ENCODE data around the gene PFDN6. TPM values are rescaled to one million over a fixed set of nuclear protein-coding genes. Genes with fewer than 3 reads are reported as not detected.

The PFDN6 gene
- total RNA-seq, 1 experiment from 2014 or later, result 85.8 TPM

DNA sequence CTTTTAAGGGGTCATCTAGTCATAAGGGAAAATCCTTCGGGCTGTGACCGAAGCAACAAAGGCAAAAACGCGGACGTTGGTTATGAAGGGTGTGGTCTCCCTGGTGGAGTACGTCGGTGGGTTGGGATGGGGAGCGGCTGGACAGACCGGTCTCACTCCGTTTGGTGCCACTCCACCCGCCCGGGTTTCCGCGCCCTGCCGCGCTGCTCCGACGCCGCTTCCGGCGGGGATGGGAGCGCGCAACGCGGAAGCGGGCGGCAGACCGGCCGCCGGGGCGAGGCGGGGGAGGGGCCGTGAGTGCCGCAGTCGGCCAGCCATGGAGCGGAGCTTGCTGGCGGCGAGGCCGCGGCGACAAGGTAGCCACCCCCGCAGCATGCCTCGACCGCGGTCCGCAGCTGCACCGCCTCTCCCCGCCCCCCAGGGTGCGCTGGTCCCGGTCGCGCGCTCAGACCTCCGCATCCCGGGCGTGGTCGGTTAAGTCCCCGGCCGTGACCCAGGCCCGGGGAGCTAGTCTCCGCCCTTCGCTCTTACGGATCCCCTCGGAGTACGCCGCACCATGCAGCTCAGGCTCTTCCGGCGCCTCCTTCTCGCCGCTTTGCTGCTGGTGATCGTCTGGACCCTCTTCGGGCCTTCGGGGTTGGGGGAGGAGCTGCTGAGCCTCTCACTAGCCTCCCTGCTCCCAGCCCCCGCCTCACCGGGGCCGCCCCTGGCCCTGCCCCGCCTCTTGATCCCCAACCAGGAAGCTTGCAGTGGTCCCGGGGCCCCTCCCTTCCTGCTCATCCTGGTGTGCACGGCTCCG is 12.3 kb upstream of the PFDN6 start, which contains the start of gene B3GALT4:
TSS of gene B3GALT4 (plus strand) at position 260 of the 799 bp plus-strand sequence. CDS start at position 557, 297 bp downstream.
- Histone ChIP-seq H3T11ph (ENCODE audit: low read length) (no peak within 1 kb of the TSS), H3K4me2 (ENCODE audit: insufficient read depth, insufficient read length, low read length) (peak within 1 kb of the TSS; percentile 85), H3K9ac (ENCODE audit: extremely low read depth, insufficient read length, low read length) (peak within 1 kb of the TSS; percentile 21), H4K91ac (ENCODE audit: insufficient read length, low read depth, low read length) (no peak within 1 kb of the TSS), H3K27me3 (ENCODE audit: insufficient read depth, low read length) (no peaks in the 10 kb centered on the region), H3K4me1 (ENCODE audit: insufficient read depth, low read length) (no peaks in the 10 kb centered on the region; the same call in 1 of the 2 replicates), H3K9me3 (ENCODE audit: control insufficient read depth, low read depth, low read length) (no peaks in the 10 kb centered on the region), H3K56ac (ENCODE audit: insufficient read length, low read depth, low read length) (no peak within 1 kb of the TSS), H2AFZ (ENCODE audit: low read length) (no peak within 1 kb of the TSS), H4K20me1 (ENCODE audit: control insufficient read depth, insufficient read depth, insufficient read length) (no peaks in the 10 kb centered on the region), H3K79me1 (ENCODE audit: insufficient read depth, low read depth, low read length, poor library complexity, severe bottlenecking) (no peaks in the 10 kb centered on the region), H2BK12ac (ENCODE audit: insufficient read length, low read depth, low read length) (no peak within 1 kb of the TSS), H3K14ac (ENCODE audit: insufficient read depth, low read length) (peak within 1 kb of the TSS; percentile 23), H3K4ac (ENCODE audit: low read depth, low read length) (no peak within 1 kb of the TSS), H3K27ac (ENCODE audit: insufficient read length, low read depth, low read length) (no peak within 1 kb of the TSS), H2BK120ac (ENCODE audit: low read depth, low read length, poor library complexity, severe bottlenecking) (no peak within 1 kb of the TSS), H2BK20ac (ENCODE audit: low read depth, low read length, poor library complexity, severe bottlenecking) (no peak within 1 kb of the TSS), H3K18ac (ENCODE audit: insufficient read length, low read depth, low read length) (peak within 1 kb of the TSS; percentile 12), H4K5ac (ENCODE audit: insufficient read length, low read depth, low read length) (no peak within 1 kb of the TSS), H2AK5ac (ENCODE audit: insufficient read length, low read length) (no peak within 1 kb of the TSS), H3K23me2 (ENCODE audit: insufficient read length, low read depth, low read length, poor library complexity, severe bottlenecking) (peaks cover 13% of the 10 kb centered on the region), H3K23ac (ENCODE audit: insufficient read length, low read depth, low read length) (no peak within 1 kb of the TSS), H4K8ac (replicated peaks; ENCODE audit: insufficient read length, low read depth, low read length) (no peak within 1 kb of the TSS), H3K79me2 (ENCODE audit: insufficient read depth, low read length) (peaks cover 22% of the 10 kb centered on the region; the same call in 1 of the 2 replicates), H2BK15ac (ENCODE audit: low read depth, low read length) (no peak within 1 kb of the TSS), H2BK5ac (ENCODE audit: insufficient read length, low read length) (no peak within 1 kb of the TSS)
- Mint-ChIP-seq H3K27ac (peak within 1 kb of the TSS; percentile 87 to 99 (median 97)), H3K9me3 (no peaks in the 10 kb centered on the region), H3K27me3 (ENCODE audit: low read depth) (no peaks in the 10 kb centered on the region; the same call in 1 of the 2 replicates), H3K36me3 (ENCODE audit: insufficient read depth in 1 of 3, low read depth in 3 of 3) (peaks cover 41 to 80% (median 60%) of the 10 kb centered on the region in 3 experiments), H3K4me1 (peaks cover 39 to 52% of the 10 kb centered on the region in 2 experiments), H3K4me3 (peak within 1 kb of the TSS; percentile 89 to 94)
- DNase-seq, result peak; percentile 96
- no CpG with 5 or more reads among the region's 80 CpGs for WGBS (ENCODE audit: extremely low coverage, insufficient read length, low lambda C conversion rate)
- peak; percentile 66 for TF ChIP-seq CTCF (conservative IDR thresholded peaks at IDR 0.05)

All from H9 (cell line).